Measurements from ENCODE around the gene SH3BP2. TPM values are rescaled to one million over a fixed set of nuclear protein-coding genes. Genes with fewer than 3 reads are reported as not detected.
A peak's percentile ranks its signal among the peaks of the same experiment; 100 is the strongest.

The SH3BP2 gene
- total RNA-seq, 2 donors from 2014 or later = 29.0 to 33.5 TPM

GRCh38 chr4:2837904-2838496, 45.1 kb downstream of the SH3BP2 start:
- Histone ChIP-seq H3K27me3 (no peaks in the 10 kb centered on the region), H3K4me1 (peaks cover 10% of the 10 kb centered on the region), H3K36me3 (replicated peaks in 1 of 2; ENCODE audit: insufficient read depth in 1 of 2, low read depth in 2 of 2) (peaks cover 0 to 7% of the 10 kb centered on the region in 2 donors), H3K27ac (peak overlapping the region in 2 of 4 donors; percentile 21 to 63), H3K9me3 (no peaks in the 10 kb centered on the region), H3K4me3 (no peak overlapping the region)
- 58 to 74% methylated on average over 8 of the region's 8 CpGs for WGBS, 2 donors
- intact Hi-C loops (cut with DNase I) = no loop called here
- DNase-seq (peak in 1 of 4 donors; percentile 57), ATAC-seq (no peak)
- TF ChIP-seq POLR2A (IDR thresholded peaks at IDR 0.05) (no peak), CTCF (IDR thresholded peaks at IDR 0.05) (no peak)

- no peak for ATAC-seq
- intact Hi-C loops (cut with DNase I) = no loop called here
- DNase-seq = no peak
- no peak overlapping the region for H3K4me3 ChIP-seq
- TF ChIP-seq POLR2A (IDR thresholded peaks at IDR 0.05) (no peak), CTCF (IDR thresholded peaks at IDR 0.05) (no peak)
- WGBS, 2 donors = 95% methylated on average over 3 of the region's 3 CpGs
- H3K27ac ChIP-seq = no peak overlapping the region
- H3K27me3 ChIP-seq = no peaks in the 10 kb centered on the region
- H3K4me1 ChIP-seq = peaks cover 11% of the 10 kb centered on the region
- H3K36me3 ChIP-seq (replicated peaks in 1 of 2; ENCODE audit: insufficient read depth in 1 of 2, low read depth in 2 of 2) = peaks cover 0 to 1% of the 10 kb centered on the region in 2 donors
- no peaks in the 10 kb centered on the region for H3K9me3 ChIP-seq
Measured at GRCh38 chr4:2839060-2839459, 46.2 kb downstream of the SH3BP2 start.

- H3K27ac ChIP-seq = peak overlapping the region; percentile 76 to 96 (median 88)
- peak overlapping the region; percentile 73 to 81 for H3K4me3 ChIP-seq
- WGBS, 2 donors = 10 to 18% methylated on average over 6 to 10 of the region's 10 CpGs
- TF ChIP-seq CTCF (IDR thresholded peaks at IDR 0.05) (no peak), POLR2A (IDR thresholded peaks at IDR 0.05) (no peak)
- no peak for DNase-seq
- peak; percentile 0 for ATAC-seq
- no peaks in the 10 kb centered on the region for H3K9me3 ChIP-seq
- no peaks in the 10 kb centered on the region for H3K27me3 ChIP-seq
- H3K4me1 ChIP-seq = peaks cover 36% of the 10 kb centered on the region
- intact Hi-C loops (cut with DNase I) = loop anchor here (10.0 kb wide), 1 partner anchor 78 kb away; no protein-coding TSS in a partner anchor
- no peaks in the 10 kb centered on the region for H3K36me3 ChIP-seq (replicated peaks in 1 of 2; ENCODE audit: insufficient read depth in 1 of 2, low read depth in 2 of 2)
Measured at GRCh38 chr4:2842687-2843262, 49.9 kb downstream of the SH3BP2 start.

- intact Hi-C loops (cut with DNase I) = loop anchor here (10.0 kb wide), 1 partner anchor 79 kb away; no protein-coding TSS in a partner anchor
- H3K4me1 ChIP-seq = peaks cover 40% of the 10 kb centered on the region
Measured at GRCh38 chr4:2843263-2843940, 50.5 kb downstream of the SH3BP2 start, which contains the start of gene ADD1. TSS of gene ADD1 (plus strand) at chr4:2843844. CDS start at chr4:2875916, 32,072 bp downstream.

More at GRCh38 chr4:2843263-2843940, 50.5 kb downstream of the SH3BP2 start, which contains the start of gene ADD1:
- no peaks in the 10 kb centered on the region for H3K36me3 ChIP-seq (replicated peaks in 1 of 2; ENCODE audit: insufficient read depth in 1 of 2, low read depth in 2 of 2)
- 1% methylated on average over 63 of the region's 65 CpGs; no CpG with 5 or more reads in 1 of the 2 donors for WGBS, 2 donors
- TF ChIP-seq CTCF (IDR thresholded peaks at IDR 0.05) (no peak), POLR2A (IDR thresholded peaks at IDR 0.05) (peak; percentile 83 to 91 (median 88))
- ATAC-seq (peak; percentile 98), DNase-seq (peak; percentile 89 to 94 (median 93))
- no peaks in the 10 kb centered on the region for H3K9me3 ChIP-seq
- peak within 1 kb of the TSS; percentile 73 to 81 for H3K4me3 ChIP-seq
- H3K27me3 ChIP-seq = no peaks in the 10 kb centered on the region
- H3K27ac ChIP-seq = peak within 1 kb of the TSS; percentile 76 to 96 (median 88)

Measured in body of pancreas (tissue), 4 donors.